Activated CD4-positive, CD25-positive, alpha-beta regulatory T cell treated with anti-CD3 and anti-CD28 coated beads, Interleukin-2, amount 50 U/mL, for 24 hours (primary cell): Measurements from ENCODE around the gene RARRES1.

Source experiments
- ATAC-seq, 2 donors: fragments of 150-1000 bp; cut with Tn5 transposase; one replicate each; pipeline ENCODE4 v1.10.0; 2021; ENCODE audit warnings: mild to moderate bottlenecking in 1 of 2, moderate library complexity in 1 of 2

Gene RARRES1

DNA sequence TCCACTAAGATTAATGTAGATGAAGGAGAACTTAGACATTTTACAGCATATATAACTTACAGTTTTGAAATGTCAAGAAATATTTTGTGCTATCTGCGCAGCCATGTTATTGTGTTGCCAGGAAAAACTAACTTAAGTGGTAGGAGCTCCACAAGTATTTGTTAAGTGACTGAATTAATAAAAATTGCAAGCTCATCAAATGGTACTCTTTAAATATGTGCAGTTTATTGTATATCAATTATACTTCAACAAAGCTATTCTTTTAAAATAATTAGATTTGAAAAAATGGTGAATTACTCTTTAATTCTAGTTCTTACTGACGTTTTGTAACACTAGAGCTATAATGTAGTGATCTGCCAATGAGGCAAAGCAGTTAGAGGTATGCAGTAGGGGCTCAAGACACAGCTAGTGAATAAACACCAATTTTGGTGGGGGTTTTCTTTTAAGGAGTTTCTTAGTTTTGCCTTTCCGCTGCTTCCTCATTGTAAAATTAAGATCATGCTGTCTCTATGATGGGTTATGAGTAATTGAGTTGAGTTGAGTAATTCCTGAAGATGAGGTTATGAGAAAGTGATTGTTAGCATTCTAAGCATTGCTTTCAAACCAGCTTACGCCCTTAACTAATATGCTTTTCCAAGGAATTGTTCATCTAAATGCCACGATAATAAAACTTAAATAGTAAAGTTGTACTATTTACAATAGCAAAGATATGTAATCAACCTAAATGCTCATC lies 48.9 kb downstream of the RARRES1 start:
- peak in 1 of 2 donors; percentile 20 for ATAC-seq

DNA sequence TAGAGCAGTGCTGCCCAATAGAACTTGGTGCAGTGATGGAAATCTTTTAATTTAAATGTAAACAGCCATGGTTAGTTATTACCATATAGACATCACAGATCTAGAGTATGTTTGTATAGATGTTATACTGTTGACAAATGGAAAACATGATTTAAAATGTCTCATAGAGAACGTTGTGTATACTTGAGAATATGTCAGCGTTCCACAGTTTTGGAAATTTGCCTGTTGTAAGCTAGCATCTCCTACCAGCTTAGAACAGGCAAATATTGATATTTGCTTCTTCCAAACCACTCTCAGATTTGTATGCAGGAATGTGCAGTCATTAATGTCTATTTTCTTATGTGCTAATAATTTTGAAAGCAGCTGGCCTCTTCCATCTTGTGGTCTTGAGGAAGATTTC lies 51.4 kb downstream of the RARRES1 start:
- ATAC-seq, result no peak

DNA sequence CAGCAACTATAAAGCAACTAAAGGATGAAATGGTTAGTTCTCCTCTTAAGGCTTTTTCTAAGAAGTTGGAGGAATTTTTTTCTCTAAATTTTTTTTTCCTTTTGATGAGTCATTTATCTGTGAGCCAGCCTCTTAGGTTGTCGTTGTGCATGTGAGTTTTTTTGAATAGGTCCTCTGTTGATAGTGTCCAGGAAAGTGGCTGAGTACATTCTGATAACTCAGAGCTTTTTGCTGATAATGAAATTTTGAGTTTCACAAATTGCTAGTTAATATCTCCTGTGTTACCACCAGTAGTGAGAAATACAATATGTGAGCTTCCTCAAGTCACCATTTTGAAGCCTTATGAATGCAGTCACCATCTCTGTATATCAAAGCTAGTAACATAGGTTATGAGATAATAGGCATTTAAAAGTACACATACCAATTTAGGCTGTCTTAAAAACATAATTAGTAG lies 52.7 kb downstream of the RARRES1 start:
- no peak for ATAC-seq

DNA sequence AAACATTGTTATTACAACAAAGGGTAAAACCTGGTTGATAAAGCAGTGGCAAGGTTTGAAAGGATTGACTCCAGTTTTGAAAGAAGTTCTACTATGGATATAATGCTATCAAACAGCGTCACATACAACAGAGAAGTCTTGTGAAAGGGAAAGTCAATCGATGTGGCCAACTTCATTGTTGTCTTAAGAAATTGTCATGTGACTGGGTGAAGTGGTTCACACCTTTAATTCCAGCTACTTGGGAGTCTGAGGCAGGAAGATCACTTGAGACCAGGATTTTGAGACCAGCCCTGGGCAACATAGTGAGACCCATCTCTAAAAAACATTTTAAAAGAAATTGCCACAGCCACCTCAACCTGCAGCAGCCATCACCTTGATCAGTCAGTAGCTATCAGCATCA lies 53.6 kb downstream of the RARRES1 start:
- ATAC-seq, result no peak

DNA sequence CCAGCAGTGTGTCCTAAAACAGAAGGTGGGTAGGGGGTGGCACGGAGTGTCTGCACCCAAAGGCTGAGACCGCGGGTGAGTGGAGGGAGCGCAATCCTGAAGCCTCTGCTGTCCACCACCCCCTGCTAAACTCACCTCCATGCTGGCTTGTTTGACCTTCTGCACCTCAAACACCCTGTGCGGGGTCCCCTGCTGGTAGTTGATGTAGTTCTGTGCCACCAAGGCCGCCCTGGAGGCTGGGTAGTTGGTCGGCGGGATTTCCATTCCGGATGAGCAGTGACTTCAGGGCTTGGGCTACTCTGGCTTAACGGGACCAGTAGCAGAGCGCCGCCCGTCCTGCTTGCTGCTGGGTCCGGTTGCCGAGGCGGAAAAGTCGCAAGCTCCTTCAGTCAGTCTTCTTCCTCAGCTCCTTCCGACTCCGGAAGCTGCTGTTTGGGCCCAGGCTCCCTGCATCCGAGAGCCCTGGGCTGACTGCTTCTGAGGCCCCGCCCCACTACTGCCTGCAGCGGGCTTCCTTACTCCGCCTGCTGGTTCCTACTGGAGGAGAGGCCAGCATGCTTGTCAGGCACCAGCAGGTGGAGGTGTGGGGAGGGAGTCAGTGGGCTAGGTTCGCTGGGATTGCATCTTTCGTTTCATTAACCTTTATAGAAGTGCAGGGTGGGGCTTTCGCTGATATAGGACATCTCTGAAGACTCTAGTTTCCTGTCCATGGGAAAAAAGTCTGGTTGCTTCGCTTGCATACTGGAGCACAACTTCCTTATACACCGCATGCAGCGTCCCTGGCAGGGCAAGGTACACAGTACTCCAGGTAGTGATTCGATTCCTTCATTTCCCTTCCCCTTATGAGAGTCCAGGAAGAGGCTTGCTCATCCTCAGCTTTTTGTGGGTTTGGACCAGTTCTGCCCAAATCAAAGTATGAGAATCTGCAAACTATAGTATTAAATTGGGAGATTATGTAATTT lies 59.8 kb downstream of the RARRES1 start, which contains the start of gene LXN:
Gene LXN (minus strand): TSS at position 434 of the 962 bp plus-strand sequence. CDS start 170 bp downstream, at position 264.
- ATAC-seq, result peak; percentile 97 to 98

DNA sequence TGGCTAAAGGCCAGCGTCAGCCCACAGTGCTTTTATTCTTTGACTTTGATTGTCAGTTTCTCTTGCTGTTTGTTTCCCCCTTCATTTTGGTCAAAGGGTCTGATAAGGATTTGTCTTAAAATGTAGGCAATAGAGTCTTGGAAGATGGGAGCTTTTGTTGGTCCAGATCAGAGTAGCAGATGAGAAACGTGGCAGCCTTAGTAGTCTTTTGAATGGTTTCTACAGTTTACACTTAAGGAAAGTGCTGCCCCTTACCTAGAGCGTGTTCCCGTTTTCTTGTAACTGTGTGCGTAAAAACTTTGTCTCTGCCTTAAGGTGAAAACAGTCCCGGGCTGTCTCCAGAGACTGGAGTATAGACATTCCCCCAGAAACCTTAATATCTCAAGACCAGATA lies 60.4 kb downstream of the RARRES1 start:
- ATAC-seq, result no peak

DNA sequence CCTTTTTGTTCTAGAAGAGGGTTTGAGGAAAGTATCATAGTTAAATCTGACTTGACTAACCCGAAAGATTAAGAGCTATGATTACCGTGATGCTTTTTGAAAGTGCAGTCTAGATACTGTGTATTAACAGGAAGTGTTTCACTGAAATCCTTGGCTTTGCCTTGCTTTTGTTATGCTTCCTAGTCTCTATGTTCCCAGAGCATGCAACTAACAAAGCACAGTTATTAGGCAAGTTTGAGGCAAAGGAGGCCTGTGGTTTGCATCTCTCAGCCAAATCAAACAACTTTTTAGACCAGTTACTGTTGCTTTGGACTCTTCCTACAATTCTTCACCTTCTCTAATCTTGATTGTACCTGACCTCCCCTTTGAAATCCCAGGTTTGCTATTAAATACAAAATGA lies 63.8 kb downstream of the RARRES1 start:
- no peak for ATAC-seq

DNA sequence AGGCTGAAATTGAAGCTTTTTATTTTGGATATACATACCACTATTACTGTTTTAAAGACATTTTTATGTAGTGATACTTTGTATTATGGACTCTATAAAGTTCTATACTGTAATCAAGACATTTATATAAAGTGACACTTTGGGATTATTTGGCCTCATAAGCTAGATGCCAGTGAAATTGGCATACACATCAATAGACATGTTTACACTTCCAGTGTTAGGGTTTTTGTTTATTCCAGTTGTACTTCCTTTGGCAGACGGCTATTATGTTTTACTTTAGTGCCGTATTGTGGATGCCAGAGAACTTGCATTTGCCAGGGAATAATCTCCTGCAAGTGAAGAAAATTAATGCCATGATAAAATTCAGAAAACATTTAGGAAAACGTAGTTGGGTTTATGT lies 65.8 kb downstream of the RARRES1 start:
- no peak for ATAC-seq

DNA sequence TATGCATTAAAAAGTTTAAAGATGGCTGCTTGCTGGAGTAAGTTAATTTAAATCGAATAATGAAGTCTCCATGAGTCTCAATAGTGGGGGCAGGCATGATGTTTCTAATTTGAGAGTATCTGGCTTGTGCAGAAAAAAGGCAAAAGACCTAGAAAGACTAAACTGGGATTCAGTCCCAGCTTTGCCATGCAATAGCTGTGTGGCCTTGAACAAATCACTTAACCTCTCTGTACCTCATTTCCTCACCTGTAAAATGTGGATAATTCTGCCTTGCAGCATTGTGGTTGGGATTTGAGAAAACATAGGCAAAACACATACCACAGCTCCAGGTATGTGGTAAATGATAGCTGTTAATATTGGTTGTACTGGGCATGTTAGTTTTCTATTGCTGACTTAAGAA lies 68.4 kb downstream of the RARRES1 start:
- no peak for ATAC-seq

DNA sequence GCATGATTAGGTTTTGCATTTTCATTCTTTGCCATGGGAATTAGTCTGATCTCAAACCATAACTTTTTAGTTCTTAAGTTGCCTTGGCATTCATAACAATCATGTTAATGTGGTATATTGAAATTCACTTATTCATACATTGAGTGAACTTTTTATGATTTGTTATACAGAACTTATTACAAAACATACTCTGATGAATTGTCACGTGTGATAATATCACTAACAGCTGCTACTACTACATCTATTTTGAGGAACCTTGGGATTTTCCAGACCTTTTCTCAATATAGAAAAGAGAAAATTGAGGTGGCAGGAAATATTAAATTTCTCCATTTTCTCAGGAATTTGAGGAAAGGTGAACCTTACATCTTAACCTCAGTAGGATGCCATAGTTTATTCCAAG lies 69.0 kb downstream of the RARRES1 start:
- ATAC-seq, result no peak

DNA sequence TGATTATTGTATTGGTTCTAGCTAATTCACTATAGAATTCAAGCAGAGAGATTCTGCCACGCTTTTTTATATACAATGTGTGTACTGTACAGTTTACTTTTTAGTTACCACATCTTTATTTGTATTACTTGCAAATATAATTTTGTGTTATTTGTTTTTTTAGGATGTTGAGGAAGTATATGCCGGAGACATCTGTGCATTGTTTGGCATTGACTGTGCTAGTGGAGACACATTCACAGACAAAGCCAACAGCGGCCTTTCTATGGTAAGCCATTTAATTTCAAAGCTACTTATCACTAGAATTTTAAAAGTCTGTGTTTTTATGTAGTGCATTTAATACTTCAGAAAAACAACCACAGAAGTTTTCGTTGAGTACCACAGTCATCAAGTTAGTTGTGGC lies 71.5 kb downstream of the RARRES1 start:
- no peak for ATAC-seq

DNA sequence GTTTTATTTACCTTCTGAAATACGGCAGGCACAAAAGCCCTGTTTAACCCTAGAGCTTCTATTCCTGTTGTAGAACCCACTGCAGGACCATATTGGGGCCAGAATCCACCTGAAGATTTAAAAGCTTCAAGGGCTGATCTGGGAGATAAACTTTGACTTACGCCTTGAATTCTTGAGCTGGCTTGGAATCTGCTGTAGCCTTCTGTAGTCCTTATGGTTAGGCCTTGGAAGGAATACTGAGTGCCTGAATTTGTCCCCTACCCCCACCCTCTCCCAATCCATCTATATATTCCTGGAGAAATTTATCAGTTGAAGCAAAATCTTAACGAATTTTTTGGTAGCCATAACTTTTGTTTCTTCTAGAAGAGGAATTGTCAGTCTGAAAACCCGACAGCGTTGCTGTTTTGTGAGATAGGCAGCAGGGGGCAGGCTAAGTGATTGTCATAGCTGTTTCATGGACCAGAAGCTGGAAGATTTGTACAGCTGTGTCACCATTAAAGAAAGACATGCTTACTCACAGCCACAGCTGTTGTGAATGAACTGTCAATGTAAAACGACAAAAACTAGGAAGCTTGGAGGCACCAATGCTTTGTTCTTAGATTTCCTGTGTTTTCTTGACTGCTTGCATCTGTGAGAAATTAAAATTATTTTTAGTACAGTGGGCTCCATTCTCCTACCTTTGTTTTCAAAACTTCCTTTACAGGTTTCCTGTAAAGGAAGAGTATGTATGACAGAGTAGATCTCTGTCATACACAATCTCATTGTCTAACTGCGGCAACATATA lies 72.6 kb downstream of the RARRES1 start:
- ATAC-seq, result peak; percentile 61 to 88

DNA sequence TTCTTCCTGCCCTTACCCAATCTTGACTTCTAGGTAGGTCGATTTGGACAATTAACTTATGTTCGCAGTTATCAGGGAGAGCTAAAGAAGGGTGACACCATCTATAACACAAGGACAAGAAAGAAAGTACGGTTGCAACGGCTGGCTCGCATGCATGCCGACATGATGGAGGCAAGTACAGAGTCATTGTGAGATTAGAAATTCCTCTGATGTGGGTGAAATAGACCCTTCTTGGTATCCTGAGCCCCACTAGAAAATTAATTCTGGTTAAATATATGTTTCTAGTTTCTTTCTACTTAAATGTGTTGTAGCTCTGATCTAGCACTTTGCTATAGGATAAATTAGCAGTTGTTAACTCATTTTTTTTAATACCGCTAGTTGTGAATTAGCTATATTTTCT lies 73.4 kb downstream of the RARRES1 start:
- ATAC-seq, result peak; percentile 48

DNA sequence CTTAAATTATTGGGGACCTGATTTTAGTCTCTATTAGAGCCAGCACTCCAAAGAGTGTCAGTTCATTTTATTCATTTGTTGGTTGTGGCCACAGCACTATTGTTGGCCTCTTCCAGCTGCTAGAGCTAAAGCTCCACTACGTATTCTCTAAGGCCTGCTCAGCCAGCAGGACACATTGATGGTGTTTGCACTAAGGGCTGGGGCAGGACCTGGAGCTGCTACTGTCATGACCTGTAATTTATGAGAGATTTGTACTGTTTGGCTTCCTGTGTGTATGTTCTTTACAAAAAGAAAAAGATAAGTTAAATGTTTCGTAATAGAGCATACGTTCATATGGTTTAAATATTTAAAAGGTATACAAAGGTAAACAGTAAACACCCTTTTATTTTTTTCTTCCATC lies 79.8 kb downstream of the RARRES1 start:
- no peak for ATAC-seq

DNA sequence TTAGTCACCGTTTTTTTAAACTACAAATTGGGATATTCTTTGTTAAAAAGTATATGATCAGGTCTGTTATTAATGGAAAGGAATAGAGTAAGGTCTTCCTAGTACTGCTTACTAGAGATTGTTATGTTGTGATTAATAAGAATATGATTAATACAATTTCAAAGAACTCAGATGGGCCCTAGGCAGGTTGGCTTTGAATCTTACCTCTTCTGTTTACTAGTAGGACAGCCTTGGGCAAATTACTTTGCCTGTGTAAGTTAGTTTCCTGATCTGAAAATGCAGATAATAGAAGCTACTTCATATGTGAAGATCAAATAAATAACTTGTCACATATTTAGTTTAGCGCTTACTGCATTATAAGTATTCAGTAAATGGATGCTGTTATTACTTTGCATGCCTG lies 81.1 kb downstream of the RARRES1 start:
- ATAC-seq, result peak; percentile 76 to 88

DNA sequence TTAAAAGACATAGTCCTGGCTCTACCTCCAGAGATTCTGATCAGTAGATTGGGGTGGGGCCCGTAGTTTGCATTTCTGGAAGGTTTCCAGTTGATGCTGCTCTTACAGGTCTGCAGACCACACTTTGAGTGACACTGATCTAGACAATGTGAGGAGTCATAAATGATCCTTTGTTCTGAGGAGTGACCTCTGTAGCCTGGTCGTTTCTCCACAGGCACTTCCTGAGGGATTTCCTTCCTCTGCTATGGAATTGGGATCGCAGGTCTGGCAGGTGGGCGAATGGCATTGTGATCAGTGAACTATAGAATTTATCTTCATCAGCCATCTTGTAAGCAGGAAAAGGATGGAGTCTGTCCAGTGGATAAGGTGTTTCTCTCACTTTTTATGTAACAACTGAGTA lies 82.5 kb downstream of the RARRES1 start:
- no peak for ATAC-seq
